Skeletal muscle satellite cell (primary cell): ENCODE data around the gene PPP1R3A. TPM values are rescaled to one million over a fixed set of nuclear protein-coding genes. Genes with fewer than 3 reads are reported as not detected.
"Not testable (repeated sequence)": the region's sequence is repeated elsewhere in the genome, so short reads cannot be mapped to it uniquely, and the experiment has no call there.

Source experiments
- H3K27me3 ChIP-seq: 2 replicates; pipeline ENCODE4 v1.7.0; 2013; ENCODE audit warnings: low read length; ENCODE audit not compliant: control insufficient read depth, insufficient read depth
- H3K36me3 ChIP-seq: 2 replicates; pipeline ENCODE4 v1.7.0; 2013; ENCODE audit warnings: mild to moderate bottlenecking, control low read depth, low read length; ENCODE audit not compliant: insufficient read depth
- H3K4me1 ChIP-seq: 2 replicates; pipeline ENCODE4 v1.7.0; 2013; ENCODE audit warnings: low read length; ENCODE audit not compliant: control insufficient read depth, insufficient read depth
- H3K4me2 ChIP-seq: 2 replicates; pipeline ENCODE4 v1.7.0; 2013; ENCODE audit warnings: mild to moderate bottlenecking, low read length
- H3K4me3 ChIP-seq: 2 replicates; pipeline ENCODE4 v1.7.0; 2013; ENCODE audit warnings: low read length
- H3K9ac ChIP-seq: 2 replicates; pipeline ENCODE4 v1.7.0; 2013; ENCODE audit warnings: mild to moderate bottlenecking, low read depth, low read length, moderate library complexity
- H3K9me3 ChIP-seq: replicated peaks from 2 replicates; pipeline ENCODE4 v1.7.0; 2013; ENCODE audit warnings: mild to moderate bottlenecking, control low read depth, low read length
- total RNA-seq: library from RNA; depleted of rRNA; stranded (reverse); fragments of >200 nt; gene quantifications from 2 replicates; pipeline ENCODE4 v1.2.3, GENCODE V29; 2012; rRNA removed

PPP1R3A gene
- total RNA-seq = not detected in 2 replicates

- H3K36me3 ChIP-seq = no peaks in the 10 kb centered on the region
- H3K4me2 ChIP-seq = no peak within 1 kb of the TSS
- H3K9ac ChIP-seq = no peak within 1 kb of the TSS
- no peak within 1 kb of the TSS for H3K4me3 ChIP-seq
- H3K9me3 ChIP-seq = no peaks in the 10 kb centered on the region
- no peaks in the 10 kb centered on the region for H3K4me1 ChIP-seq
- no peaks in the 10 kb centered on the region for H3K27me3 ChIP-seq
These were observed at the start of gene PPP1R3A for GRCh38 chr7:113918946-113919345. PPP1R3A (minus strand) TSS chr7:113919009; CDS start chr7:113918996, 13 bp downstream.

- Histone ChIP-seq H3K9ac (no peak overlapping the region), H3K4me3 (no peak overlapping the region), H3K27me3 (no peaks in the 10 kb centered on the region), H3K9me3 (no peaks in the 10 kb centered on the region), H3K4me2 (no peak overlapping the region), H3K36me3 (no peaks in the 10 kb centered on the region), H3K4me1 (no peaks in the 10 kb centered on the region)
These were observed 44.5 kb upstream of the PPP1R3A start for GRCh38 chr7:113963356-113963755.

GRCh38 chr7:113959910-113960309 lies 41.1 kb upstream of the PPP1R3A start:
- no peaks in the 10 kb centered on the region for H3K4me1 ChIP-seq

GRCh38 chr7:113955157-113955556 lies 36.3 kb upstream of the PPP1R3A start:
- Histone ChIP-seq H3K4me2 (no peak overlapping the region), H3K27me3 (no peaks in the 10 kb centered on the region), H3K36me3 (no peaks in the 10 kb centered on the region)

More at GRCh38 chr7:113959910-113960309, 41.1 kb upstream of the PPP1R3A start:
- H3K27me3 ChIP-seq = no peaks in the 10 kb centered on the region
- H3K36me3 ChIP-seq = no peaks in the 10 kb centered on the region
- H3K9ac ChIP-seq = no peak overlapping the region
- no peak overlapping the region for H3K4me3 ChIP-seq
- H3K9me3 ChIP-seq = no peaks in the 10 kb centered on the region
- H3K4me2 ChIP-seq = no peak overlapping the region

GRCh38 chr7:113953553-113953952 lies 34.7 kb upstream of the PPP1R3A start:
- H3K9ac ChIP-seq = no peak overlapping the region
- H3K27me3 ChIP-seq = no peaks in the 10 kb centered on the region
- no peaks in the 10 kb centered on the region for H3K36me3 ChIP-seq

More at GRCh38 chr7:113955157-113955556, 36.3 kb upstream of the PPP1R3A start:
- Histone ChIP-seq H3K4me1 (no peaks in the 10 kb centered on the region), H3K9ac (no peak overlapping the region), H3K4me3 (no peak overlapping the region), H3K9me3 (peaks cover 6% of the 10 kb centered on the region)

GRCh38 chr7:113945018-113945938 lies 26.5 kb upstream of the PPP1R3A start:
- Histone ChIP-seq H3K36me3 (no peaks in the 10 kb centered on the region), H3K9ac (no peak overlapping the region), H3K4me1 (no peaks in the 10 kb centered on the region)

More at GRCh38 chr7:113953553-113953952, 34.7 kb upstream of the PPP1R3A start:
- Histone ChIP-seq H3K9me3 (peaks cover 6% of the 10 kb centered on the region), H3K4me2 (no peak overlapping the region), H3K4me1 (no peaks in the 10 kb centered on the region), H3K4me3 (no peak overlapping the region)

GRCh38 chr7:113936982-113937381 lies 18.2 kb upstream of the PPP1R3A start:
- no peaks in the 10 kb centered on the region for H3K9me3 ChIP-seq
- no peaks in the 10 kb centered on the region for H3K4me1 ChIP-seq
- H3K4me3 ChIP-seq = no peak overlapping the region
- H3K36me3 ChIP-seq = no peaks in the 10 kb centered on the region
- H3K4me2 ChIP-seq = no peak overlapping the region
- no peak overlapping the region for H3K9ac ChIP-seq
- H3K27me3 ChIP-seq = no peaks in the 10 kb centered on the region

More at GRCh38 chr7:113945018-113945938, 26.5 kb upstream of the PPP1R3A start:
- Histone ChIP-seq H3K4me2 (no peak overlapping the region), H3K27me3 (no peaks in the 10 kb centered on the region), H3K4me3 (no peak overlapping the region), H3K9me3 (no peaks in the 10 kb centered on the region)

GRCh38 chr7:113936535-113936934 lies 17.7 kb upstream of the PPP1R3A start:
- no peak overlapping the region for H3K9ac ChIP-seq
- H3K27me3 ChIP-seq = no peaks in the 10 kb centered on the region
- no peaks in the 10 kb centered on the region for H3K9me3 ChIP-seq
- no peak overlapping the region for H3K4me2 ChIP-seq
- no peak overlapping the region for H3K4me3 ChIP-seq
- no peaks in the 10 kb centered on the region for H3K36me3 ChIP-seq
- no peaks in the 10 kb centered on the region for H3K4me1 ChIP-seq

GRCh38 chr7:113929389-113929788 lies 10.6 kb upstream of the PPP1R3A start:
- not testable (repeated sequence) for H3K4me2 ChIP-seq, H3K9me3 ChIP-seq, H3K4me3 ChIP-seq

GRCh38 chr7:113928112-113928511 lies 9.3 kb upstream of the PPP1R3A start:
- Histone ChIP-seq H3K36me3 (no peaks in the 10 kb centered on the region), H3K27me3 (no peaks in the 10 kb centered on the region), H3K9me3 (no peaks in the 10 kb centered on the region), H3K9ac (no peak overlapping the region), H3K4me3 (no peak overlapping the region), H3K4me2 (no peak overlapping the region), H3K4me1 (no peaks in the 10 kb centered on the region)

More at GRCh38 chr7:113929389-113929788, 10.6 kb upstream of the PPP1R3A start:
- not testable (repeated sequence) for H3K4me1 ChIP-seq, H3K27me3 ChIP-seq, H3K9ac ChIP-seq, H3K36me3 ChIP-seq

GRCh38 chr7:113922049-113922448 lies 3.2 kb upstream of the PPP1R3A start:
- H3K4me1 ChIP-seq = no peaks in the 10 kb centered on the region
- no peaks in the 10 kb centered on the region for H3K9me3 ChIP-seq
- no peak overlapping the region for H3K4me3 ChIP-seq
- H3K9ac ChIP-seq = no peak overlapping the region
- no peaks in the 10 kb centered on the region for H3K36me3 ChIP-seq
- H3K27me3 ChIP-seq = no peaks in the 10 kb centered on the region
- H3K4me2 ChIP-seq = no peak overlapping the region

GRCh38 chr7:113921363-113921762 lies 2.6 kb upstream of the PPP1R3A start:
- Histone ChIP-seq H3K9me3 (no peaks in the 10 kb centered on the region), H3K27me3 (no peaks in the 10 kb centered on the region), H3K4me3 (no peak overlapping the region), H3K4me1 (no peaks in the 10 kb centered on the region), H3K9ac (no peak overlapping the region), H3K4me2 (no peak overlapping the region), H3K36me3 (no peaks in the 10 kb centered on the region)
